Upper lobe of left lung (tissue), 4 donors: ENCODE measurements around the gene SLC25A34.

Source experiments
- CTCF ChIP-seq, 6 experiments: fragments of 450-650 bp in 4 of 6; fragments of 200-600 bp in 2 of 6; sonication (generic) in 2 of 6; IDR thresholded peaks; one replicate each; pipeline ENCODE4 v1.5.1; 2016 to 2019; ENCODE audit warnings: antibody characterized with exemption in 6 of 6
- EP300 ChIP-seq, 4 donors: sonication (generic); formaldehyde crosslinking; IDR thresholded peaks; one replicate each; pipeline ENCODE4 v1.5.1; 2017; ENCODE audit warnings: antibody characterized with exemption in 4 of 4, control low read depth in 2 of 4
- POLR2A ChIP-seq, 4 donors: fragments of 450-650 bp; IDR thresholded peaks; one replicate each; pipeline ENCODE4 v1.5.1; 2016 to 2017; ENCODE audit warnings: antibody characterized with exemption in 4 of 4, mild to moderate bottlenecking in 2 of 4
- POLR2AphosphoS5 ChIP-seq, 2 donors: sonication (generic); formaldehyde crosslinking; IDR thresholded peaks; one replicate each; pipeline ENCODE4 v1.5.1; 2017; ENCODE audit warnings: antibody characterized with exemption in 2 of 2

- TF ChIP-seq CTCF (IDR thresholded peaks at IDR 0.05) (no peak), POLR2A (IDR thresholded peaks at IDR 0.05) (no peak), EP300 (IDR thresholded peaks at IDR 0.05) (no peak), POLR2AphosphoS5 (IDR thresholded peaks at IDR 0.05) (no peak)
These were observed 12.2 kb downstream of the SLC25A34 start for GRCh38 chr1:15748264-15748663.
